ENCODE results near the gene KRTAP10-11.
"Not testable (repeated sequence)": the region's sequence is repeated elsewhere in the genome, so short reads cannot be mapped to it uniquely, and the experiment has no call there.

Gene KRTAP10-11

GRCh38 chr21:44638506-44639330, 7.5 kb upstream of the KRTAP10-11 start:
- not testable (repeated sequence) for DNase-seq (ENCODE audit: low spot score)

GRCh38 chr21:44639331-44639655, 6.9 kb upstream of the KRTAP10-11 start:
- DNase-seq (ENCODE audit: low spot score), result no peak

- no peak for DNase-seq (ENCODE audit: low spot score)
These were observed 5.5 kb upstream of the KRTAP10-11 start for GRCh38 chr21:44640761-44641160.

DNA sequence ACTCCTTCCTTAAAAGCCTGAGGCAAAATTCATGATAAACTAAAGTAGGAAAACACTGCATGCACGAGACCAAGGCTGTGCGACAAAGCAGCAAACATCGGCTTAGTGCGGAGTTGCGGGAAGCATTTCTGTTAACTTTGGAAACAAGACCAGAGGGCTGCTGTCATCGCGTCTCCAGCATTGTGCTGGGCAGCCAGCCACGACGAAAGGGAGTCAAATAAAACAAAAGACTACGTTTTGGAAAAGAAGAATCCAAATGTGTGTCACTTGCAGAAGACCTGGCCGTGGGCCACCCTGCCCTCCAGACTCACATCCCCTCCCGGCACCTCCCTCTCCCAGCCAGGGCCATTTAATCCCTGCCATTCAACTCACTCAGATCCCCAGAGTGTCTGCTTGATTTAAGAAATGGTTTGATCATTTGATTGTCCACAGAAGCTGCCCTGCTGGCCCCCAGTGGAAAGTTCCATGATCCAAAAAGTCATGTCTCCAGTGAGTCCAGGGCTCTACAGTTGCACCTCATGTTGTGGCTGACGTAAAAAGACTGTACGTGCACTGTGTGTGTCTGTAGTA, 2.4 kb upstream of the KRTAP10-11 start:
- no peak for DNase-seq (ENCODE audit: low spot score)

- DNase-seq (ENCODE audit: low spot score), result no peak
These were observed 1.3 kb upstream of the KRTAP10-11 start for GRCh38 chr21:44644878-44645277.

GRCh38 chr21:44647222-44647552, 973 bp downstream of the KRTAP10-11 start:
- DNase-seq (ENCODE audit: low spot score), result no peak

- DNase-seq (ENCODE audit: low spot score), result no peak
These were observed 2.5 kb downstream of the KRTAP10-11 start for GRCh38 chr21:44648557-44649311.

- no peak for DNase-seq (ENCODE audit: low spot score)
These were observed 3.4 kb downstream of the KRTAP10-11 start for GRCh38 chr21:44649521-44650100.

GRCh38 chr21:44650265-44650972, 4.2 kb downstream of the KRTAP10-11 start:
- DNase-seq (ENCODE audit: low spot score), result no peak

DNA sequence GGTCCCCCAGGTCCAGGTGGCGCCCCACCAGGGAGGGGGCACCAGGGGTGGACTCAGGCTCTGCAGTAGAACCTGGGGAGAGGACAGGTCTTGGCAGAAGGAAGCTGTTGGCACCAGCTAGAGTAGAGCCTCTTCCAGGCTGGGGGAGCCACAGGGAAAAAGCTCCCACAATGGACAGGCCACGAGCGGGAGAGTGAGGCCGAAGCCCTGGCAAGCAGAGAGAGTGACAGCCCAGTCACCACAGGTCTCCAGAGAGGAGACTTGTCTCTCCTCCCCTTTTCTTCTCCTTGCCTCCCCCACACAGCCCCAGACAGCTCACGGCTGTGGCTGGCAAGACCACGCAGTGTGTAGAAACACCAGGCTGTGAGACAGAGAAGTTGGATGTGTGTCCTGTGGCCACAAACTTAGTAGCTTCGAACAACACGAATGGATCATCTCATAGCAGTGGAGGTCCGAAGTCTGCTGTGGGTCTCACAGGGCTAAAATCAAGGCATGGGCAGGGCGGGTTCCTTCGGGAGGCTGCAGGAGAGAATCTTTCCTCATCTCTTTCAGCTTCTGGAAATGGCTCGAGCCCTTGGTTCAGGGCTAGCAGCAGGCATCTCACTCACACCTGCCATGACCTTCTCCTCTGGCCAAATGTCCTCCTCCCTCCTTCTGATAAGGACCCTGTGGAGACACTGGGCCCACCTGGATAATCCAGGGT, 4.9 kb downstream of the KRTAP10-11 start:
- DNase-seq (ENCODE audit: low spot score), result no peak

DNA sequence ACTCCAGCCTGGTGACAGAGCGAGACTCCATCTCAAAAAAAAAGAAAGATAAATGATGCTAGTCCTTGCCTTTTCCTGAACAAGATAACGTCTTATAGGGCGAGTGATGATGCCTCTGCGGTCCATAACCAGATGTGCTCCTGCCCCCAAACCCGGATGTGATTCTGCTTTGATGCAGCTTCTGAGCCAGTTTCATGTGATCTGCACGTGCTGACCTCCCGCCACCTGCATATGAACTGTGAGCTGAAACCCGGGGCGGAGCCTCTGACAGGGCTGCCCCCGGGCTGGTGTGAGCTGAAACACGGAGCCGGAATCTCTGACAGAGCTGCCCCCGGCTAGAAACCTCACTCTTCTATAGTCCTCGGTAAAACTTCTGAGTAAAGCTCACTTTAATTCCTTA, 6.9 kb downstream of the KRTAP10-11 start:
- no peak for DNase-seq (ENCODE audit: low spot score)

- peak; percentile 72 for DNase-seq (ENCODE audit: low spot score)
These were observed 7.7 kb downstream of the KRTAP10-11 start for GRCh38 chr21:44653656-44654575.

DNA sequence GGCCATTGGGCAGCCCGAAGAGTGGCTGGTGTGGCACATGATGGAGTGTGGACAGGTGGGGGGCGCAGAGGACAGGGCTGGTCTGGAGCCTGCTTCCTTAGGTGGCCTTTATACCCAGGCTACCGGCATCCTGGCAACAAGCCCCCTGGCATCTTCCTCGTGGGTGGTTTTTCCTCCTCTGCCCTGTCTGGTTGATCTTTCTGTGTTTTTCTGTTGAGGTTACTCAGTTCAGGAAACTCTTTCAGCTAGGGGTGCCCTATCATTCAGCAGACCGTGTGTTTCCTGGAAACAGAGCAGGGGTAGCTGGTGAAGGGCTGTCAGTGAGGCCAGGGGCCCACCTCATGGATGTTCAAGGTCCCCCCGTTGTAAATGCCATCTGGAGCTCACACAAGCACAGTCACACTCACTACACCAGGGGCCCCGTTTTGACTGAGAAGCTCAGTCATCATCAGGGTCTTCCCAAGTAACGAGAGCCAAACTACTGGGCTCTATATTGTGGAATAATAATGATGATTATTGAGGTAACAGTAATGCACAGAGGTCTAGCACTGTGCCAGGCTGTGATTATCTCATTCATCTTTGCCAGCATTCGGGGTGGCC, 8.5 kb downstream of the KRTAP10-11 start, which contains the start of gene KRTAP12-4:
Gene KRTAP12-4, minus strand, starts transcription at position 84 of the 600 bp plus-strand sequence. Its CDS starts 45 bp downstream, at position 39.
- DNase-seq (ENCODE audit: low spot score), result no peak

DNA sequence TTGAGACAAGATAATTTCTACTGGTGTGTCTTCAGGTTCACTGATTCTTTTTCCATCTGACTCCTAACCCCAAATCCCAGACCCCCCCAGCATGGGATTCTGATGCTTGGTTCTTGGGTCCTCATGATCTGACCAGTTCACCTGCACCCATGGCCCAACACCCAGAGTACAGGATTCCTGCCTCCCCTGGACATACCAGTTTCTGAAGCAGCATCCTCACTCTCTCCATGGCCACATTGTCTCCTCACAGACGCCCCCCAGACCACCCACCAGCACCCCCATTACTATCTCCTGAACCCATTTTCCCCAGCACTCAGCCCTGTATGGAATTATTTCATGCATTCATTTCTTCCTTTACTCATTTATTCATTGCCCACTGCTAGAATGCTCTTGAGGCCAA, 10.7 kb downstream of the KRTAP10-11 start:
- no peak for DNase-seq (ENCODE audit: low spot score)

GRCh38 chr21:44657635-44658540, 11.7 kb downstream of the KRTAP10-11 start, which contains the start of gene KRTAP12-3:
Gene KRTAP12-3, plus strand, starts transcription at chr21:44657932. Its CDS starts 48 bp downstream, at chr21:44657980.
- DNase-seq (ENCODE audit: low spot score), result peak; percentile 74

DNA sequence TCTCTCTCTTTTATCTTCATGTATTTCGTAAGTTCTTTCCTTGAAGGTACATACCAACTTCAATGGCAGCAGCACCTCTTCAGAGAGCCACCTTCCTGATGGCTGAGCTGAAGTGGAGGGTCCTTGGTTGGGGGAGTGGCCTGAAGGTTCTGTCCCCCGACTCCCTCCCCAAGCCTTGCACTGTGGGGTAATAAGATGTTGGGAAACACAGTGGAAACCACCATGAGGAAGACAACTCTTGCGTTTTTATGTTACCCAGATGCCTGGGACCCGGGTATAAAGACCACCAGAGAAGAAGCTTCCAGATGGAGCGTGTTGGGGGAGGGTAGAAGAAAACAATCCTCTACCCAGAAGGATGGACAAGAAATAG, 12.3 kb downstream of the KRTAP10-11 start:
- DNase-seq (ENCODE audit: low spot score), result no peak

GRCh38 chr21:44658913-44659595, 12.8 kb downstream of the KRTAP10-11 start:
- DNase-seq (ENCODE audit: low spot score), result peak; percentile 40

- not testable (repeated sequence) for DNase-seq (ENCODE audit: low spot score)
These were observed 15.4 kb downstream of the KRTAP10-11 start for GRCh38 chr21:44661567-44661966.

Data from CD4-positive, alpha-beta T cell treated with Interleukin-6 at 100 ng/mL for 8 hours (primary cell).